IPS-18c (cell line): ENCODE measurements around the gene COL24A1.
A peak's percentile ranks its signal among the peaks of the same experiment; 100 is the strongest.

Source experiments
- H3K4me3 ChIP-seq: 2 replicates; pipeline ENCODE4 v1.7.0; 2013; ENCODE audit warnings: low read depth, mild to moderate bottlenecking, low read length, moderate library complexity; ENCODE audit not compliant: insufficient read depth
- H3K9me3 ChIP-seq: one replicate; pipeline ENCODE4 v1.6.1; 2013; ENCODE audit warnings: mild to moderate bottlenecking, low read length, moderate library complexity; ENCODE audit not compliant: control insufficient read depth, insufficient read depth

COL24A1 gene

DNA sequence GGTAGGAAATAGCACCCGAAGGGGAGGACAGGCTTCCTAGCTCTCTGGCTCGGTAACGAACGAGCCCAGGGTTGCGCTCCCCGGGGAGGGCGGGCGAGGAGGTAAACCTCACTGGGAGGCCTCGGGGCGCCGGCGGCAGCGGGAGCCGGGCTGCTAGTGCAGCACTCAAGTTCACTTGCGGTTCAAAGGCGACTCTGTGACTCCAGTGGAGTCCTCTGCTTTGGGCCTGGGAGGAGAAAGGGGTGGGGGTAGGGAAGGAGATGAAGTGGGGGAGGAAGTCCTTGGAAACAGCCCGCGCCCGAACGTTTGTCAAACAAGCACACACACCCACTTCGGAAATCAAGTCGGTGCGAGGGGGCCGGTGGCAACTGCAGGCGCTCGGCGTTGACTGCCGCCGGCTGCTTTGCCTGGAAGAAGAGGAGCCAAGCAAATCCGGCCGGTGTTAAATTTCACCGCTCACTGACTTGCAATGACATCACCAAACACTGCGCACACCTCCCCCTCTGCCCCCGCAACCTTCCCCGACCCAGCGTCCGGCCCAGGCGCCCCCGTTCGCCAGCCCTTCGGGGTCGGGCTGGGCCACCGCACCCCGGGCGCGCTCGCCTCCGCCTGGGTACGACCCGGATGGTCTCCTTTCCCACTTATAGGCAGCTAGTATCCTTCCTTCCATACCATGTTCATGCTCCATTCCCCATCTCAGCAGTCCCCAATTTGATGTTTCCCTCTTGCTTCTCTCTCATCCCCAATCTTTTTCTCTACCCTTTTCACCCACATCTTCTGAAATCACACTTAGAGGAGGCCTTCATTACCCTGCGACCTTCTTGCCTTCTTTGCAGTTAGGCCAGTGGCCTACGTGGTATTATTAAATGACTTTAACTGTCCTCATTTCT, at the start of gene COL24A1:
COL24A1 (minus strand) TSS at position 207 of the 890 bp plus-strand sequence. CDS start 376 bp downstream, outside the sequence.
- peaks cover 7% of the 10 kb centered on the region for H3K9me3 ChIP-seq
- peak within 1 kb of the TSS; percentile 59 for H3K4me3 ChIP-seq

DNA sequence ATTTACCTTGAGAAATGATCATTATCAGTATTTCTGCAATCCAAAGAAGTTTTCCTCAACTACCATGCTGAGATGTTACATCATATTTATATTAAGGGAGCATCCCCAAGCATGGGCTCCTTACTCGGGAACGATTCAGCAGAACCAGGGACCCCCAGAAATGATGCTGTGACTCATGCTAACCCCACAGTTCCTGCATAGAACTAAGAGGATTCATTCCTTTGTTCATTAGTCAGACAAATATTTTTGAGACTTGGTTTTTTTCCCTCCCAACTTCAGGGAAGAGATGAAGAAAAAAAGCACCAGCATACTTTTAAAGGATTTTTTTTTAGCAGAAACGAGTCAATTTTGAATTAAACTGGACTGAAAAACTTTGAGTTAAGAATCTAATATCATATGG, 49.2 kb upstream of the COL24A1 start:
- no peak overlapping the region for H3K4me3 ChIP-seq
- peaks cover 4% of the 10 kb centered on the region for H3K9me3 ChIP-seq

- no peak overlapping the region for H3K4me3 ChIP-seq
- H3K9me3 ChIP-seq: peaks cover 4% of the 10 kb centered on the region
Measured at GRCh38 chr1:86202552-86203340, 46.2 kb upstream of the COL24A1 start.

DNA sequence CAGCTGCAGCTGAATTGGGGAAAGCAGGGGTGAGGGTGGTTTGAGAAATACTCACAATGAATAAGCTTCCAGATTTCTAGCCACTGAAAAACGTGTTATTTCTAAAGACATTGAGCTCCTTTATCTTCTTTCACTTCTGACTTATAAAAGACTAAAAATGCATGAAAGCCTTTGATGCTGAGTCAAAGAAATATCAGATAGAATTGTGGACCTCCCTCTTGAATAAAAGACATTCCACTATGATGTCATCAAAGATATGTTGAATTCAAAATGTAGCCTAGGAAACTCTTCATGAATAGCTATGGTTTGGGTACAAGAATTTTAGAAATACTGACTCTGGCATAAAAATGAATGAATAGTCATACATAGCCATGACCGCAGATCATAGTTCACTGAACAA, 44.7 kb upstream of the COL24A1 start:
- Histone ChIP-seq H3K9me3 (peaks cover 4% of the 10 kb centered on the region), H3K4me3 (no peak overlapping the region)

DNA sequence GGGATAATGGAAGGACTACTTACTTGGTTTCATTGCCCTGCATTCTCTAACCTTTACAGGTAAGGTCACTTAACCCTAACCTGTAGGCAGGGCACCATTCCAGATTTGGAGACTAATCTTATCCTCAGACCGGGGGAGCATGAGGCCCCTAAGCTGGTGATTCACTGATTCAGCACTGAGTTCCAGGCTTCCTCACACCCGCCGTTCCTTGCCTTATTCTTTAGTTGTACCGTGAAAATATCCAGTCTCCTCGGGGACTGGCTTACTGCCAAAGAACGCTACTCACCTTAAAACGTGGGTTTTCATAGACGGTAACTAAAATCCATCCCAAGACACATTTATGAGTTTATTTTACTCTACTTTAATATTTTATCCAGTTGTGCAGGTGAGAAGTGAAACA, 44.3 kb upstream of the COL24A1 start:
- Histone ChIP-seq H3K9me3 (peaks cover 4% of the 10 kb centered on the region), H3K4me3 (no peak overlapping the region)

- Histone ChIP-seq H3K4me3 (no peak overlapping the region), H3K9me3 (no peaks in the 10 kb centered on the region)
Measured at GRCh38 chr1:86197206-86197855, 40.8 kb upstream of the COL24A1 start.

GRCh38 chr1:86195281-86195680, 38.7 kb upstream of the COL24A1 start:
- Histone ChIP-seq H3K9me3 (no peaks in the 10 kb centered on the region), H3K4me3 (no peak overlapping the region)

GRCh38 chr1:86194491-86195034, 38.0 kb upstream of the COL24A1 start:
- Histone ChIP-seq H3K9me3 (no peaks in the 10 kb centered on the region), H3K4me3 (no peak overlapping the region)

- Histone ChIP-seq H3K9me3 (no peaks in the 10 kb centered on the region), H3K4me3 (no peak overlapping the region)
Measured at GRCh38 chr1:86192417-86192816, 35.8 kb upstream of the COL24A1 start.

- Histone ChIP-seq H3K4me3 (no peak overlapping the region), H3K9me3 (no peaks in the 10 kb centered on the region)
Measured at GRCh38 chr1:86191958-86192357, 35.4 kb upstream of the COL24A1 start.

DNA sequence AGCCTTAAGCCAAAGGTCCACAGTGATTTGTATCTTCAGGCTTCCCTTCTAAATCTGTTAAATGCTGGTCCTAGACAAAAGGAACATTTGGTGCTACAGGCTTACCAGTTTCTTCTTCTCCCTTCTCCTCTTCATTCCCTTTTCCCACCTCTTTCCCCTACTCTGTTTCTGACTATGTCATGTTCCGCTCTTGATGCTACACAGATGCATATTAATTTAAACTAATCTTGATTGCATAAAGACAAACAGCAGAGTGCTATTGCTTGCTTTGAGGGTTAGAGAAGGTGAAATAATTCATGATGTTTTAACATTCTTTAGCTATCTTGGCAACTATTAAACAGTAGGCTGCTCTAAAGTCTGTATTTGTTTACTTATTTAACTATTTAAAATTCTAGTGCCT, 34.3 kb upstream of the COL24A1 start:
- no peak overlapping the region for H3K4me3 ChIP-seq
- no peaks in the 10 kb centered on the region for H3K9me3 ChIP-seq

DNA sequence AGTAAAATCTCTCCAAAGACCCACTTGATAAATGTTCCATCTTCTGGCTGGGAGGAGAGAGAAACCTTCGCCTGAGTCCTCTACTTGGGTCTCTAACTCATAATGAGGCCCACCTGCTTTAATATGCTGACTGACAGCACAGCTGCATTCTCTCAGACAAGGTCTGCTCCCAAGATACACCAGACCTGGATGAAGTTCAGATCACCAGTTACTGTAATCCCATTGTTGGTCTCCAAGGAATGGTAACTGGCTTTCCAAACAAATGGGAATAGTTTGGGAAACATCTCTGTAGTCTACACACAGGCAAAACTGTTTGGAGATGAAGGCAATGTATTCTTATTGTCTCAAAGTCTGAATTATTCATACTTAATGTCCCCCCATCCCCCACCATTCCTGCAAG, 27.9 kb upstream of the COL24A1 start:
- Histone ChIP-seq H3K9me3 (no peaks in the 10 kb centered on the region), H3K4me3 (no peak overlapping the region)

DNA sequence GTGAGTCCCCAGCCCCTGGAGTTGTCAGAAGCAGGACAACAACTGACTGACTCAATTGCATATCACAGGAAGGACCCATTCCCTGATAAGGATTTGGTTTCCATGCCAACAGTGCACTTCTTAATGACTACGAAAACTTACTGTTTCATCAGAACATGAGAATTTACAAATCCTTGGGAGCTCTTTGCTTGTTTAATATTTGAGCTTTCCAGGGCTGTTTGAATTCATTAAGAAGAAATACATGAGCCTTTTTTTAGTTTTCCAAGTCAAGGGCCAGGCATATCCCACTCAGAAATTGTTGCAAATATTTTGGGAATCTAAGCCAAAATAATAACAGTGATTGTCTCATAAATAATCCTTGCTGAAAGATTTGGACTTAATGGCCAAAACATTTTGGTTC, 27.2 kb upstream of the COL24A1 start:
- no peak overlapping the region for H3K4me3 ChIP-seq
- H3K9me3 ChIP-seq: no peaks in the 10 kb centered on the region

- no peaks in the 10 kb centered on the region for H3K9me3 ChIP-seq
Measured at GRCh38 chr1:86176226-86176625, 19.7 kb upstream of the COL24A1 start.

DNA sequence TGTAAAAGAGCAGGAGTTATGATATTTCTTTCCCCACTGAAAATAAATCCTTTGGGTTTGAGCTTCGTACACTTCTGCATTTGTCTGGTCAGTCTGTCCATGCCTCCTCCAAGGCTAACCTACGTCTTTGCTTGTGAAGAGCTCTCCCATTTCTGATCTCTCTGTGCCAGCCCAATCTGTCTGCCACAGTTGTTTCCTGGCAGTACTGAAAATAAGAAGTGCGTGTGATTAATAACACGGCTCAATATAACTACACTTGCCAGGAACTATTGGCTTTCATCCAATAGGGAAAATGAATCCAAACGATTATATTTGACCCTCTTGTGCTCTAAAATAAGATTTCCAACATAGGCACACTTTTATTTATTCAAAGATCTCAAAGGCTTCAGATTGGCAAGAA, 19.2 kb upstream of the COL24A1 start:
- Histone ChIP-seq H3K9me3 (no peaks in the 10 kb centered on the region), H3K4me3 (no peak overlapping the region)

More at GRCh38 chr1:86176226-86176625, 19.7 kb upstream of the COL24A1 start:
- no peak overlapping the region for H3K4me3 ChIP-seq

- peaks cover 2% of the 10 kb centered on the region for H3K9me3 ChIP-seq
Measured at GRCh38 chr1:86169625-86170024, 13.1 kb upstream of the COL24A1 start.

DNA sequence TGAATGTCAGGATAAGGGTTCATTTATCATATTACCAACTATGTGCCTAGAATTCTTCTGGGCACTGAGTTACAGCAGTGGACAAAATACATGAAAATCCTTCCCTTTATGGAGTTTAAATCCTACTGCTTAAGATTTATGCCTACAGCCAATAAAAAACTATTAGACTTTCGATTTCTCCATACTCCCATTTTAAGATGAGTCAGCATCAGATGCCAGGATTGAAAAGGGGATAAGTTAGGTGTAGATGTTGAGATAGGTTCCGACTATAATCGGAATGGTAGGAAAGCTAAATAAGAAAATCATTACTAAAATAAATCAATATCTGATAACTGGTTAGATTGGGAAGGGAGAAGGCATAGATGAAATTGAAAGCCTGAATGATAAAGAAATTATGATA, 3.2 kb upstream of the COL24A1 start:
- Histone ChIP-seq H3K9me3 (peaks cover 7% of the 10 kb centered on the region), H3K4me3 (no peak overlapping the region)

More at GRCh38 chr1:86169625-86170024, 13.1 kb upstream of the COL24A1 start:
- no peak overlapping the region for H3K4me3 ChIP-seq
